A673 (cell line): ENCODE data around the gene MYO1D. TPM values are rescaled to one million over a fixed set of nuclear protein-coding genes. Genes with fewer than 3 reads are reported as not detected.
"Not testable (repeated sequence)": the region's sequence is repeated elsewhere in the genome, so short reads cannot be mapped to it uniquely, and the experiment has no call there.

Experiments used
- BruUV-seq: library from RNA; stranded (reverse); fragments of 400-500 nt; replicated peaks from 2 replicates; lab custom pipeline; 2021; lab: Mats Ljungman, UMichigan
- CTCF ChIA-PET: fragments of 300-600 bp; sonication (Branson Sonifier 250); formaldehyde crosslinking; loops from one replicate; lab custom pipeline; 2022; ENCODE audit warnings: antibody characterized with exemption; lab: Charles Lee
- POLR2A ChIA-PET: fragments of 300-600 bp; sonication (Branson Sonifier 250); formaldehyde crosslinking; loops from one replicate; lab custom pipeline; 2022; ENCODE audit warnings: antibody characterized with exemption; ENCODE audit not compliant: low non-redundant PET; lab: Charles Lee
- DNase-seq: peaks from one replicate; pipeline ENCODE4 v3.0.0-alpha.2; 2015; ENCODE audit warnings: low spot score
- H3K27ac ChIP-seq: fragments of 200-600 bp; sonication (generic); 2 replicates; pipeline ENCODE4 v1.5.1; 2016; ENCODE audit warnings: mixed run types, low read depth, mild to moderate bottlenecking, mixed read lengths, antibody characterized with exemption, low read length; ENCODE audit not compliant: poor library complexity, severe bottlenecking
- H3K27me3 ChIP-seq: fragments of 200-600 bp; sonication (generic); replicated peaks from 2 replicates; pipeline ENCODE4 v1.6.1; 2017; ENCODE audit warnings: mixed run types, low read depth, mild to moderate bottlenecking, mixed read lengths, antibody characterized with exemption, low read length; ENCODE audit not compliant: insufficient read depth, poor library complexity
- H3K36me3 ChIP-seq: fragments of 200-600 bp; sonication (generic); 2 replicates; pipeline ENCODE4 v1.6.1; 2016; ENCODE audit warnings: mixed run types, mild to moderate bottlenecking, mixed read lengths, antibody characterized with exemption, low read length; ENCODE audit not compliant: insufficient read depth, poor library complexity, severe bottlenecking
- H3K4me1 ChIP-seq: fragments of 200-600 bp; sonication (generic); 2 replicates; pipeline ENCODE4 v1.6.1; 2017; ENCODE audit warnings: mixed run types, mild to moderate bottlenecking, mixed read lengths, antibody characterized with exemption, low read length; ENCODE audit not compliant: insufficient read depth, poor library complexity, severe bottlenecking
- H3K4me3 ChIP-seq: fragments of 200-600 bp; sonication (generic); 2 replicates; pipeline ENCODE4 v1.5.1; 2016; ENCODE audit warnings: low read depth, mixed run types, mild to moderate bottlenecking, mixed read lengths, low read length; ENCODE audit not compliant: poor library complexity, severe bottlenecking
- H3K9me3 ChIP-seq: fragments of 200-600 bp; sonication (generic); 2 replicates; pipeline ENCODE4 v1.6.1; 2016; ENCODE audit warnings: mixed run types, low read depth, mild to moderate bottlenecking, mixed read lengths, antibody characterized with exemption, low read length; ENCODE audit not compliant: poor library complexity, severe bottlenecking
- EZH2 ChIP-seq: fragments of 200-600 bp; sonication (generic); IDR thresholded peaks from 2 replicates; pipeline ENCODE4 v1.6.1; 2017; ENCODE audit warnings: borderline replicate concordance, low read depth, mild to moderate bottlenecking, mixed read lengths, antibody characterized with exemption, low read length; ENCODE audit not compliant: poor library complexity, severe bottlenecking
- intact Hi-C: fragments of 100-400 bp; cut with micrococcal nuclease; formaldehyde crosslinking; loops from one replicate; pipeline ENCODE4 v1.10.0; 2022; ENCODE audit not compliant: unreplicated experiment
- total RNA-seq: library from RNA; stranded (reverse); gene quantifications from 2 replicates; pipeline ENCODE4 v1.2.3, GENCODE V29; 2021
- TF ChIP-seq, protein P1 (sequence below): fragments of 300-800, 200-600 bp; sonication (generic); conservative IDR thresholded peaks from 2 replicates; pipeline ENCODE4 v1.5.1; 2017; ENCODE audit warnings: low read depth, mild to moderate bottlenecking, antibody characterized with exemption, low read length, moderate library complexity, mixed read lengths

The MYO1D gene
- total RNA-seq, 1 experiment from 2014 or later, result 10.4 TPM

DNA sequence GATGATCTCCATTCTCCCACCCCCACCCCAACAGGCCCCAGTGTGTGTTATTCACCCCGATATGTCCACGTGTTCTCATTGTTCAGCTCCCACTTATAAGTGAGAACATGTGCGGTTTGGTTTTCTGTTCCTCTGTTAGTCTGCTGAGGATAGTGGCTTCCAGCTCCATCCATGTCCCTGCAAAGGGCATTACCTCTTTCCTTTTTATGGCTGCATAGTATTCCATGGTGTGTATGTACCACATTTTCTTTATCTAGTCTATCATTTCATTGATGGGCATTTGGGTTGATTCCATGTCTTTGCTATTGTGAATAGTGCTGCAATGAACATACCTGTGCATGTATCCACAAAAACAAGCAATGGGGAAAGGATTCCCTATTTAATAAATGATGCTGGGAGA lies 162.7 kb downstream of the MYO1D start:
- H3K4me3 ChIP-seq, CTCF ChIA-PET, intact Hi-C loops, BruUV-seq, H3K4me1 ChIP-seq, H3K27me3 ChIP-seq, DNase-seq, H3K9me3 ChIP-seq, H3K27ac ChIP-seq, H3K36me3 ChIP-seq: not testable (repeated sequence)
- POLR2A ChIA-PET, result interaction anchor here (0.6 kb wide), 1 partner anchor 89 kb away, joined by 3 read pairs; no protein-coding TSS in a partner anchor

DNA sequence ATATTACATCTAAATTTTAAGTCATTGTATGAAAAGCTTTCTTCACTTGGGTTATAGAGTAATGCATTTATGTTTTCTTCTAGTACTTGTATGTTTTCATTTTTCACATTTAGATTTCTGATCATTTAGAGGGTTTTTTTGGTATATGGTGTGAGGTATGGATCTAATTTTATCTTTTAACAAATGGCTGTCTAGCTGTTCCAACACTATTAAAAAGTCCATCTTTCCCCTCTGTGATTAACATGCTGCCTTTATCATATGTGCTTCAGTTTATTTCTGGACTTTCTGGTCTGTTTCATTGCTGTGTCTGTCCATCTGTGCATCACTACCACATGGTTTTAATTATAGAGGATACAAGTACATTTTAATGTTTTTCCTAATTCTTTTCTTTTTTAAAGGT lies 163.8 kb downstream of the MYO1D start:
- CTCF ChIA-PET, result no interaction called here
- no peaks in the 10 kb centered on the region for H3K36me3 ChIP-seq
- intact Hi-C loops, result no loop called here
- no peaks in the 10 kb centered on the region for H3K4me1 ChIP-seq
- no peaks in the 10 kb centered on the region for H3K9me3 ChIP-seq
- no peaks in the 10 kb centered on the region for H3K27me3 ChIP-seq
- POLR2A ChIA-PET, result no interaction called here
- no peak for TF ChIP-seq EZH2
- TF ChIP-seq, protein P1, sequence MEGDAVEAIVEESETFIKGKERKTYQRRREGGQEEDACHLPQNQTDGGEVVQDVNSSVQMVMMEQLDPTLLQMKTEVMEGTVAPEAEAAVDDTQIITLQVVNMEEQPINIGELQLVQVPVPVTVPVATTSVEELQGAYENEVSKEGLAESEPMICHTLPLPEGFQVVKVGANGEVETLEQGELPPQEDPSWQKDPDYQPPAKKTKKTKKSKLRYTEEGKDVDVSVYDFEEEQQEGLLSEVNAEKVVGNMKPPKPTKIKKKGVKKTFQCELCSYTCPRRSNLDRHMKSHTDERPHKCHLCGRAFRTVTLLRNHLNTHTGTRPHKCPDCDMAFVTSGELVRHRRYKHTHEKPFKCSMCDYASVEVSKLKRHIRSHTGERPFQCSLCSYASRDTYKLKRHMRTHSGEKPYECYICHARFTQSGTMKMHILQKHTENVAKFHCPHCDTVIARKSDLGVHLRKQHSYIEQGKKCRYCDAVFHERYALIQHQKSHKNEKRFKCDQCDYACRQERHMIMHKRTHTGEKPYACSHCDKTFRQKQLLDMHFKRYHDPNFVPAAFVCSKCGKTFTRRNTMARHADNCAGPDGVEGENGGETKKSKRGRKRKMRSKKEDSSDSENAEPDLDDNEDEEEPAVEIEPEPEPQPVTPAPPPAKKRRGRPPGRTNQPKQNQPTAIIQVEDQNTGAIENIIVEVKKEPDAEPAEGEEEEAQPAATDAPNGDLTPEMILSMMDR, result no peak
- H3K4me3 ChIP-seq, result no peak overlapping the region
- DNase-seq, result no peak
- no peak overlapping the region for H3K27ac ChIP-seq
- BruUV-seq, result no TSS peak

DNA sequence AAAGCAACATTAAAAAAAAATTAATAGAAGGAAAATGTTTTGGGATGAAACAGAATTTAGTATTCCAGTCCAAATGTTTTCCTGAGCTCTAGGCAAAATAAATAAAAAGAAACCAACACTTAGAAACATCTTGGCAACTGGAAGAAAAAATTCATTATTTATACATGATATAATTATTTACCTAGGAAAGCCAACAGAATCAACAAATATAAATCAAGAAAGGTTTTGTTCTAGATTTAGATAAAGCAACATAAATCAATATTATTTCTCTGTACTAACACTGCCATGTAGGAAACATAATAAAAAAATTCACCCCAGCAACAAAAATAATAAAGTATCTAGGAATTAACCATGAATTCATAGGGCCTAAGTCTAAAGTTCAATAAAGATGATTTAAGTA lies 167.4 kb downstream of the MYO1D start:
- no peaks in the 10 kb centered on the region for H3K27me3 ChIP-seq
- intact Hi-C loops, result loop anchor here (10.0 kb wide), 1 partner anchor 65 kb away; no protein-coding TSS in a partner anchor
- no peak overlapping the region for H3K4me3 ChIP-seq
- no peak for DNase-seq
- no peaks in the 10 kb centered on the region for H3K4me1 ChIP-seq
- no peak overlapping the region for H3K27ac ChIP-seq
- no peaks in the 10 kb centered on the region for H3K9me3 ChIP-seq
- TF ChIP-seq EZH2, result no peak
- TF ChIP-seq, protein P1, result no peak
- CTCF ChIA-PET, result no interaction called here
- H3K36me3 ChIP-seq, result no peaks in the 10 kb centered on the region
- POLR2A ChIA-PET, result no interaction called here
- no TSS peak for BruUV-seq

DNA sequence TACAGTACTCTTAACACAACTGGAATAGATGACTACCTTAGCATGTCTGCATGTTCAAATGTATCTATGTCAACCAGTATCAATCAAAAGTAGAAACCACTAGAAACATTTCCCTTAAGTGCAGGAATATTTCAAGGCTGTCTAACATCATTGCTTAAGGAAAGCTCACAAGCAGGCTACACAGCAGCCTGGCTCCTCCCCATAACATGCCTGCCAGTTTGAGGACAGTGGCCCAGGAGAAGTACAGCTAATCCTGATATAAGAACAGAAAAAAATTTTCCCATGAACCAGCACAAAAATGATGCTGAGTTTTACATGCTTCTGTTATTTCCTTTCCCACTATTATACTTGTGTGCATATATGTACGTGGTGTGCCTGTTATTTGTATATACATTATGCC lies 175.1 kb downstream of the MYO1D start:
- no peak for DNase-seq
- Histone ChIP-seq H3K4me3 (no peak overlapping the region), H3K27me3 (no peaks in the 10 kb centered on the region), H3K36me3 (no peaks in the 10 kb centered on the region), H3K4me1 (no peaks in the 10 kb centered on the region), H3K9me3 (no peaks in the 10 kb centered on the region), H3K27ac (no peak overlapping the region)
- ChIA-PET POLR2A (no interaction called here), CTCF (no interaction called here)
- BruUV-seq, result no TSS peak
- intact Hi-C loops, result loop anchor here (10.0 kb wide), 1 partner anchor 57 kb away; no protein-coding TSS in a partner anchor
- TF ChIP-seq EZH2, result no peak
- TF ChIP-seq, protein P1, result no peak
